Endothelial cell (in vitro differentiated cells): Measurements from ENCODE around the gene PFDN1. TPM values are rescaled to one million over a fixed set of nuclear protein-coding genes. Genes with fewer than 3 reads are reported as not detected.

ENCODE experiments used
- DNase-seq: peaks from one replicate; pipeline ENCODE4 v3.0.0; 2021; ENCODE audit warnings: low spot score
- H3K27ac Mint-ChIP-seq: one replicate; pipeline ENCODE4 v1.8.0; 2021; ENCODE audit warnings: mixed read lengths, inconsistent platforms; ENCODE audit not compliant: unreplicated experiment
- H3K27me3 Mint-ChIP-seq: one replicate; pipeline ENCODE4 v1.8.0; 2021; ENCODE audit warnings: mild to moderate bottlenecking, moderate library complexity, mixed read lengths, inconsistent platforms; ENCODE audit not compliant: unreplicated experiment
- H3K36me3 Mint-ChIP-seq: one replicate; pipeline ENCODE4 v1.8.0; 2021; ENCODE audit warnings: mild to moderate bottlenecking, low read depth, mixed read lengths, inconsistent platforms; ENCODE audit not compliant: unreplicated experiment
- H3K4me1 Mint-ChIP-seq: one replicate; pipeline ENCODE4 v1.8.0; 2021; ENCODE audit warnings: mild to moderate bottlenecking, mixed read lengths, inconsistent platforms; ENCODE audit not compliant: unreplicated experiment
- H3K4me3 Mint-ChIP-seq: one replicate; pipeline ENCODE4 v1.8.0; 2021; ENCODE audit warnings: mild to moderate bottlenecking, mixed read lengths, inconsistent platforms; ENCODE audit not compliant: unreplicated experiment
- H3K9me3 Mint-ChIP-seq: one replicate; pipeline ENCODE4 v1.8.0; 2021; ENCODE audit warnings: mixed read lengths, inconsistent platforms; ENCODE audit not compliant: unreplicated experiment
- CTCF ChIP-seq: fragments of 200-600 bp; sonication (generic); IDR thresholded peaks from one replicate; pipeline ENCODE4 v1.5.0; 2021; ENCODE audit warnings: antibody characterized with exemption; ENCODE audit not compliant: unreplicated experiment
- total RNA-seq: library from RNA; stranded (reverse); fragmentation: NEBNext Ultra II Directional; extraction: Animal tissue kit (Norgen Biotek cat#: 25700); gene quantifications from one replicate; pipeline ENCODE4 v1.2.1, GENCODE V29; 2021; ENCODE audit not compliant: unreplicated experiment

PFDN1 gene
- total RNA-seq, 1 donor from 2014 or later: 86.2 TPM

DNA sequence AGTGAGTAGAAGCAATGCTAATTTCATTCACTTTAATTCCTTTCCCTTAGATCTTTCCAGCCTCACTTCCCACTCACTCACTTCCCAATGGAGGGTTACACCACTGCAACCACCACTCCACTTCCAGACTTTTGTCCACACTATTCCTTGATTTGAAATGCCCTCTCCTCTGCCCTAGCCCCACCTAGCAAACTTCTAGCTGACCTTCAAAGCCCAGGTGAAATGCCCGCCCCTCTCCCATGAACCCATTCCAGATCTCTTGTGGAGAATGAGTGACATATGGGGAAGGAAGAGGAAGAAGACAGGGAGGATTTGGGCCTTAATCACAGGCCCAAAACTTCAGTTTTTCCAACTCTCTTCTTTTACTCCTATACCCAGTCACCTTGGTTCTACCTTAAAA is 37.1 kb downstream of the PFDN1 start:
- H3K9me3 Mint-ChIP-seq: no peaks in the 10 kb centered on the region
- H3K4me1 Mint-ChIP-seq: peaks cover 20% of the 10 kb centered on the region
- peaks cover 2% of the 10 kb centered on the region for H3K27me3 Mint-ChIP-seq
- H3K36me3 Mint-ChIP-seq: no peaks in the 10 kb centered on the region
- no peak for TF ChIP-seq CTCF
- H3K27ac Mint-ChIP-seq: peak overlapping the region; percentile 48
- no peak for DNase-seq
- no peak overlapping the region for H3K4me3 Mint-ChIP-seq

- Mint-ChIP-seq H3K4me3 (no peak overlapping the region), H3K4me1 (peaks cover 23% of the 10 kb centered on the region), H3K27ac (no peak overlapping the region), H3K27me3 (peaks cover 2% of the 10 kb centered on the region), H3K36me3 (peaks cover 12% of the 10 kb centered on the region), H3K9me3 (no peaks in the 10 kb centered on the region)
- TF ChIP-seq CTCF: no peak
- DNase-seq: no peak
Measured at GRCh38 chr5:140262839-140263238, 40.1 kb downstream of the PFDN1 start.

DNA sequence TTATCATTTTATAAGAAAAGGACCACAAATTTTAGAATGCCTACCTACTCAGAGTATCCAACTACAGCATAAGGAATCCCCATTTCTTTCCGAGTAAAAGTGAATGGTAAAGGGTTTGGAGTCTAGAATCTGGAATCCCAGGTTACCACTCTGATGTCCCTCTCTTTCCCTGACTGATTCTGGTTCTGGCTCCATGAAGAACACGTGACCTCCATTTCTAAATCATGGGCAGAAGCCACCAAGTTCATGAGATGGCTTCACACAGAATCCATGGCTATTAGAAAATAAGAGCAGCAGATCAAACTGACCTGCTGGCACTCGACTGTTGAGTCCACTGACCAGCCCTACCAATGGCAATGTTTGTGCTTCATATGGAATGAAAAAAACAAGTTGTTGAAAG is 40.7 kb downstream of the PFDN1 start:
- Mint-ChIP-seq H3K4me1 (peaks cover 21% of the 10 kb centered on the region), H3K4me3 (no peak overlapping the region), H3K27me3 (peaks cover 2% of the 10 kb centered on the region), H3K36me3 (peaks cover 16% of the 10 kb centered on the region), H3K27ac (no peak overlapping the region), H3K9me3 (no peaks in the 10 kb centered on the region)
- no peak for DNase-seq
- TF ChIP-seq CTCF: no peak

DNA sequence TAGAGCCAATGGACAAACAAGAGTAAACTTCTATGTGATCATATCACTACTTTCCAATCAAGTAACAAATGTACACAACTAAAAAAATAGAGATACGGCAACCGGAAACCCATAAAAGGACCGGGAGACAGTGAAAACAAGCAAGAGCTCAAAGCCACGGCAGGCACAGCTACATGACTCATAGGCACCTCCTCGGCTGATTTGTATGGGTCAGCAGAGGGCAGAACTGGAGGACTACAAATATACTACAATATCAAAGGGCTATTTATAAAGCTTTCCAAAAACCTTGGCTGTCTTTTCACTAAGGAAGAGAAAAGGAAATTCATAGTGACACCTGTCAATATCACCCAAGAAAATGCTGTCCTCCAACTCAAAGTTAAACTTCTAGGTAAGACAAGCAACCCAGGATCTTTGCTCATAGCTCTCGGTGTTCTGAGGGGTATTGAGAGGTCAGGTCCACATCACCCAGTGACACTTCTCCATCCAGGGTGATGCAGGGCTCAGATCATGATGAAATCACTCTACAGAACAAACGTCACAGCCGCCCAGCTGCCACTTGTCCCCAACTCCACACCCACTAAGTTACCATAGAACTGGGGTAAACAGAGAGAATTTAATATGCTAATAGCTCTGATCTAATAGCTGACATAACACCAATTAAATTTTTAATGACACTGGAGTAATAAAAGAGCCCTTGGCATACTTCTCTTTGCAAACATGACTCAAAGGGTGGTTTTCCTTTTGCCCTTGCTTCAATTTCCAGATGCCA is 41.3 kb downstream of the PFDN1 start:
- no peak for TF ChIP-seq CTCF
- DNase-seq: no peak
- H3K4me3 Mint-ChIP-seq: no peak overlapping the region

DNA sequence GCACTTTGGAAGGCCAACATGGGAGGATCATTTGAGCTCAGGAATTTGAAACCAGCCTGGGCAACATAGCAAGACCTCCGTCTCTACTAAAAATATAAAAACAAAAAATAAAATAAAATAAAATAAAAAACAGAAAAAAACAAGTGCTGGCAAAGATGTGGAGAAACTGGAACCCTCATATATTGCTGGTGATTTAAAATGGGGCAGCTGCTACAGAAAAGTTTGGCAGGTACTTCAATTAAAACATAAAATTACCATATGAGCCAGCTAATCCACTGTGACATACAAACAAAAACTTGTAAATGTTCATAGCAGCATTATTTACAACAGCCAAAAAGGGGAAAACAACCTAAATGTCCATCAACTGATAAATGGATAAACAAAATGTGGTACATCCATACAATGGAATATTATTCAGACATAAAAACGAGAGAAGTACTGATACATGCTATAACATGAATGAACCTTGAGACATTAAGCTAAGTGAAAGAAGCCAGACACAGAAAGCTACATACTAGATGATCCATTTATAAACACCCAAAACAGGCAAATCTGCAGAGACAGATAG is 42.7 kb downstream of the PFDN1 start:
- peaks cover 9% of the 10 kb centered on the region for H3K4me1 Mint-ChIP-seq
- no peaks in the 10 kb centered on the region for H3K9me3 Mint-ChIP-seq
- DNase-seq: no peak
- H3K4me3 Mint-ChIP-seq: no peak overlapping the region
- peaks cover 17% of the 10 kb centered on the region for H3K36me3 Mint-ChIP-seq
- no peak for TF ChIP-seq CTCF
- H3K27ac Mint-ChIP-seq: no peak overlapping the region
- peaks cover 2% of the 10 kb centered on the region for H3K27me3 Mint-ChIP-seq

More for the DNA sequence above, 41.3 kb downstream of the PFDN1 start:
- Mint-ChIP-seq H3K27me3 (peaks cover 2% of the 10 kb centered on the region), H3K4me1 (peaks cover 18% of the 10 kb centered on the region), H3K36me3 (peaks cover 17% of the 10 kb centered on the region), H3K27ac (no peak overlapping the region), H3K9me3 (no peaks in the 10 kb centered on the region)
